GM12878 (cell line): ENCODE measurements around the gene REST. TPM values are rescaled to one million over a fixed set of nuclear protein-coding genes. Genes with fewer than 3 reads are reported as not detected.

Source experiments
- ATAC-seq: fragments of 200-7000 bp; cut with Tn5 transposase; 3 replicates; pipeline ENCODE4 v1.9.1; 2020; ENCODE audit warnings: mild to moderate bottlenecking, moderate library complexity
- BruUV-seq: library from RNA; stranded (reverse); fragments of 400-500 nt; replicated peaks from 2 replicates; lab custom pipeline; 2021; lab: Mats Ljungman, UMichigan
- CTCF ChIA-PET: fragments of 300-600 bp; sonication (Branson Sonifier 250); formaldehyde crosslinking; extraction: SDS; loops from one replicate; lab custom pipeline; 2021; ENCODE audit warnings: inconsistent platforms; lab: Yijun Ruan, JAX
- POLR2A ChIA-PET: fragments of 350-600 bp; formaldehyde crosslinking; extraction: SDS; loops from one replicate; lab custom pipeline; 2021; ENCODE audit warnings: inconsistent platforms; lab: Charles Lee
- RAD21 ChIA-PET: fragments of 300-600 bp; sonication (Branson Sonifier 250); formaldehyde crosslinking; loops from one replicate; lab custom pipeline; 2023; ENCODE audit warnings: antibody characterized with exemption; ENCODE audit not compliant: unreplicated experiment; lab: Charles Lee
- SMC1A ChIA-PET: fragments of 300-600 bp; sonication (Branson Sonifier 250); formaldehyde crosslinking; loops from one replicate; lab custom pipeline; 2023; ENCODE audit not compliant: unreplicated experiment, uncharacterized antibody; lab: Charles Lee
- DNase-seq: peaks from one replicate; pipeline ENCODE4 v3.0.0-alpha.2; 2011; ENCODE audit warnings: low read depth, low spot score
- FAIRE-seq: peaks from 3 replicates; lab custom pipeline; 2011; peaks lifted over from hg19 to GRCh38; lab: Jason Lieb, UNC
- H2AFZ ChIP-seq: 2 replicates; pipeline ENCODE4 v1.6.0; 2011; ENCODE audit warnings: low read depth, low read length, control low read depth; ENCODE audit not compliant: control insufficient read depth
- H3K27ac ChIP-seq: 2 replicates; pipeline ENCODE4 v1.5.1; 2011; ENCODE audit warnings: control low read depth; ENCODE audit not compliant: control insufficient read depth, insufficient read depth
- H3K27me3 ChIP-seq, 2 experiments: replicated peaks in 1 of 2; 2 replicates each; pipeline versions ENCODE4 v1.6.0 to v1.6.1; 2011; ENCODE audit warnings: low read length in 1 of 2; ENCODE audit not compliant: control insufficient read depth in 2 of 2, insufficient read depth in 2 of 2
- H3K36me3 ChIP-seq, 2 experiments: 2 replicates each; pipeline ENCODE4 v1.5.1; 2011; ENCODE audit warnings: low read length in 1 of 2; ENCODE audit not compliant: control insufficient read depth in 2 of 2, insufficient read depth in 2 of 2
- H3K4me1 ChIP-seq: 2 replicates; pipeline ENCODE4 v1.6.1; 2011; ENCODE audit warnings: mild to moderate bottlenecking, low read length, moderate library complexity, mixed read lengths; ENCODE audit not compliant: control insufficient read depth, insufficient read depth
- H3K4me2 ChIP-seq: 2 replicates; pipeline ENCODE4 v1.6.0; 2011; ENCODE audit warnings: control low read depth; ENCODE audit not compliant: control insufficient read depth, insufficient read depth
- H3K4me3 ChIP-seq: fragments of 200-600 bp; sonication (generic); 2 replicates; pipeline ENCODE4 v1.5.1; 2016
- H3K79me2 ChIP-seq: 2 replicates; pipeline ENCODE4 v1.6.0; 2011; ENCODE audit warnings: low read length; ENCODE audit not compliant: control insufficient read depth, insufficient read depth
- H3K9ac ChIP-seq: 2 replicates; pipeline ENCODE4 v1.8.0; 2011; ENCODE audit warnings: low read length, control low read depth, mixed read lengths; ENCODE audit not compliant: control insufficient read depth, insufficient read depth
- H3K9me3 ChIP-seq: replicated peaks from 3 replicates; pipeline ENCODE4 v1.5.1; 2011; ENCODE audit warnings: mild to moderate bottlenecking, low read length; ENCODE audit not compliant: control insufficient read depth, insufficient read depth
- H4K20me1 ChIP-seq: 2 replicates; pipeline ENCODE4 v1.6.0; 2011; ENCODE audit not compliant: control insufficient read depth, insufficient read depth
- BACH1 ChIP-seq: fragments of 450-650 bp; IDR thresholded peaks from 2 replicates; pipeline ENCODE4 v1.6.1; 2017; ENCODE audit warnings: mild to moderate bottlenecking, borderline replicate concordance
- CEBPZ ChIP-seq: fragments of 150-350 bp; IDR thresholded peaks from 2 replicates; pipeline ENCODE4 v1.6.1; 2016; ENCODE audit warnings: low read depth, low read length
- WGBS: methylation state at CpG from one replicate; pipeline ENCODE4 v1.1.6; 2016; ENCODE audit warnings: low lambda C conversion rate; ENCODE audit not compliant: insufficient replicate concordance, insufficient coverage; ENCODE audit errors: missing lambda C conversion rate; 5-methylcytosine and 5-hydroxymethylcytosine counted together
- in situ Hi-C: fragments of 300-500 bp; cut with MboI; formaldehyde crosslinking; loops from 9 replicates; pipeline ENCODE4 v1.14.3; 2018; ENCODE audit warnings: mixed read lengths
- intact Hi-C: fragments of 100-400 bp; cut with micrococcal nuclease; formaldehyde crosslinking; loops from one replicate; pipeline ENCODE4 v1.14.2; 2022; ENCODE audit not compliant: unreplicated experiment
- polyA plus RNA-seq, 11 experiments: library from polyadenylated mRNA; depleted of rRNA in 4 of 11; unstranded in 6 of 11; stranded (reverse) in 5 of 11; fragments of >200 nt; fragmentation: Nextera tagmentation in 4 of 11; fragmentation: Illumina TruSeq in 1 of 11; extraction: Ambion mirVana in 4 of 11; extraction: Trizol in 1 of 11; gene quantifications; 1 replicate in 1 of 11; 2 replicates in 10 of 11; pipeline versions ENCODE4 v1.2.1 to v1.2.3, GENCODE V29; 2011 to 2016; ENCODE audit warnings: inconsistent platforms in 2 of 11, missing spikeins in 2 of 11, low read depth in 1 of 11
- total RNA-seq, 4 experiments: library from RNA; depleted of rRNA in 3 of 4; stranded (reverse); fragments of >200 nt in 3 of 4; fragmentation: Illumina TruSeq in 1 of 4; extraction: Trizol in 1 of 4; gene quantifications; 2 replicates each; pipeline versions ENCODE4 v1.2.1 to v1.2.3, GENCODE V29; 2013 to 2021
- TF ChIP-seq, protein P1 (sequence below): fragments of 150-350 bp; IDR thresholded peaks from 2 replicates; pipeline ENCODE4 v1.6.1; 2014; ENCODE audit warnings: mild to moderate bottlenecking, low read depth, low read length

REST gene
- total and polyA plus RNA-seq, 10 of the 15 experiments (the other 5 are each of a cell fraction or from before 2014, with no cell fraction given) = 3.7 to 36.3 (median 20.4) TPM

- Histone ChIP-seq H2AFZ (no peak overlapping the region), H3K9me3 (no peaks in the 10 kb centered on the region), H3K27ac (no peak overlapping the region), H3K4me3 (no peak overlapping the region), H3K4me2 (no peak overlapping the region), H3K4me1 (no peaks in the 10 kb centered on the region), H3K27me3 (no peaks in the 10 kb centered on the region), H4K20me1 (no peaks in the 10 kb centered on the region), H3K36me3 (no peaks in the 10 kb centered on the region; a peak in 3 of 4 replicates), H3K9ac (no peak overlapping the region), H3K79me2 (no peaks in the 10 kb centered on the region)
- no TSS peak for BruUV-seq
- RAD21 ChIA-PET = no interaction called here
- WGBS = 97% methylated on average over 12 of the region's 12 CpGs
- in situ Hi-C loops (no loop called here), intact Hi-C loops (no loop called here)
- TF ChIP-seq, protein P1, sequence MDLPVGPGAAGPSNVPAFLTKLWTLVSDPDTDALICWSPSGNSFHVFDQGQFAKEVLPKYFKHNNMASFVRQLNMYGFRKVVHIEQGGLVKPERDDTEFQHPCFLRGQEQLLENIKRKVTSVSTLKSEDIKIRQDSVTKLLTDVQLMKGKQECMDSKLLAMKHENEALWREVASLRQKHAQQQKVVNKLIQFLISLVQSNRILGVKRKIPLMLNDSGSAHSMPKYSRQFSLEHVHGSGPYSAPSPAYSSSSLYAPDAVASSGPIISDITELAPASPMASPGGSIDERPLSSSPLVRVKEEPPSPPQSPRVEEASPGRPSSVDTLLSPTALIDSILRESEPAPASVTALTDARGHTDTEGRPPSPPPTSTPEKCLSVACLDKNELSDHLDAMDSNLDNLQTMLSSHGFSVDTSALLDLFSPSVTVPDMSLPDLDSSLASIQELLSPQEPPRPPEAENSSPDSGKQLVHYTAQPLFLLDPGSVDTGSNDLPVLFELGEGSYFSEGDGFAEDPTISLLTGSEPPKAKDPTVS = no peak
- TF ChIP-seq BACH1 (no peak), CEBPZ (no peak)
- SMC1A ChIA-PET = interaction anchor here (1.3 kb wide), 1 partner anchor 38 kb away, joined by 3 read pairs; the partner anchor contains the start of gene NOA1
- DNase-seq (no peak), FAIRE-seq (no peak), ATAC-seq (no peak)
- POLR2A ChIA-PET = no interaction called here
- CTCF ChIA-PET = interaction anchor here (1.0 kb wide), 1 partner anchor 19 kb away, joined by 3 read pairs; no protein-coding TSS in a partner anchor
These were observed 32.7 kb downstream of the REST start for GRCh38 chr4:56940403-56940802.
